Measurements from ENCODE around the gene DCC. TPM values are rescaled to one million over a fixed set of nuclear protein-coding genes. Genes with fewer than 3 reads are reported as not detected.

DCC gene
- total RNA-seq, 1 experiment from 2014 or later, result not detected

DNA sequence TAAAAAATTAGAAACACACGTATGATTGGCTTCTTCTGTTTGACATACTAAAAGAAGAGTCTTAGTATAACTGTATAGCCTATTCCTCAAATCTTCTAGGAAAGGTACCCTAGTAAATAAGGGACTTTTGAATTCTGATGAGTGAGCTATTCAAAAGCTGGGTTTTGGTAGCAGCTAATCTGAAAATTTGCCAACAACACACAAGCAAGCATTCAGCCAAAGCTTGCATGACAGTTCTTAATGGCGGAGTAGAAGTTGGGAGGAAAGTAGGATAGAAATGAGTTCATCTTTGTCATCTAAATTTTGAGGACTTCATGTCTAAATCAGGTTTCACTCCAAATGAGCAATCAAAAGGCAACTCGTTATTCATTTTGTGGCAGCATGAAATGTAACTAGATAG, 1071.5 kb downstream of the DCC start:
- DNase-seq, result no peak
- no peak overlapping the region for H3K4me3 ChIP-seq (ENCODE audit: low read length)
- no peaks in the 10 kb centered on the region for H3K79me2 ChIP-seq (ENCODE audit: low read length)
- H3K9me2 ChIP-seq (replicated peaks; ENCODE audit: insufficient read depth, low read length), result no peaks in the 10 kb centered on the region; the same call in 1 of the 2 replicates
- no peak overlapping the region for H3K9ac ChIP-seq (ENCODE audit: low read length)
- H3K4me2 ChIP-seq (ENCODE audit: low read depth, low read length, poor library complexity, severe bottlenecking), result no peak overlapping the region
- no peak overlapping the region for H3K27ac ChIP-seq (ENCODE audit: low read length)
- no peaks in the 10 kb centered on the region for H3K4me1 ChIP-seq (ENCODE audit: low read length)
- H3K36me3 ChIP-seq (ENCODE audit: insufficient read depth, low read length), result no peaks in the 10 kb centered on the region
- H3K9me3 ChIP-seq (ENCODE audit: low read length), result no peaks in the 10 kb centered on the region
- no peaks in the 10 kb centered on the region for H4K20me1 ChIP-seq (ENCODE audit: insufficient read depth, low read depth, low read length)
- 0 out of 2 replicates have a peak, but pooled peaks cover 2% of the 10 kb centered on the region for H3K27me3 ChIP-seq (ENCODE audit: low read length)
- no peak overlapping the region for H2AFZ ChIP-seq (ENCODE audit: low read length)

DNA sequence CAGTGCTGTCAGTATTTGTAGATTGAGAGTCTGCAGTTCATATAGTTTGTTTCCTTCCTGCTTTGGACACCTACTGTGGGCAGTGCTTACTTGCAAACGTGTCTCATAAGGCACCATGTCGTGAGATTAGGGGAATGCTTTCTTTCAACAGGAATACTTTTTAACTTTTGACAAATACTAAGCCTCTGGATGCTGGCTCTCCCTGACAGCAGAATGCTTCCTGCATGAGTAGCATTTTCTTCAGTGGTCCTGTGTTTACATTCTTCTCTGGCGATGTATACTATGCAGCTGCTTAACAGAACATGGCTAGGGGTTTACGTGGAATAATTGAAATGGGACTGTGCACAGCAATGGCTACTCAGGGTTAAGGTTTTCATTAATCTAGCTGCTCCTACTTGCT, 1077.0 kb downstream of the DCC start:
- Histone ChIP-seq H3K4me3 (ENCODE audit: low read length) (no peak overlapping the region), H3K9me2 (replicated peaks; ENCODE audit: insufficient read depth, low read length) (no peaks in the 10 kb centered on the region), H3K9me3 (ENCODE audit: low read length) (no peaks in the 10 kb centered on the region), H3K27me3 (ENCODE audit: low read length) (no peaks in the 10 kb centered on the region), H3K36me3 (ENCODE audit: insufficient read depth, low read length) (no peaks in the 10 kb centered on the region), H3K9ac (ENCODE audit: low read length) (no peak overlapping the region), H2AFZ (ENCODE audit: low read length) (no peak overlapping the region), H3K27ac (ENCODE audit: low read length) (no peak overlapping the region), H3K4me2 (ENCODE audit: low read depth, low read length, poor library complexity, severe bottlenecking) (no peak overlapping the region), H3K79me2 (ENCODE audit: low read length) (no peaks in the 10 kb centered on the region), H4K20me1 (ENCODE audit: insufficient read depth, low read depth, low read length) (no peaks in the 10 kb centered on the region), H3K4me1 (ENCODE audit: low read length) (no peaks in the 10 kb centered on the region)
- no peak for DNase-seq

DNA sequence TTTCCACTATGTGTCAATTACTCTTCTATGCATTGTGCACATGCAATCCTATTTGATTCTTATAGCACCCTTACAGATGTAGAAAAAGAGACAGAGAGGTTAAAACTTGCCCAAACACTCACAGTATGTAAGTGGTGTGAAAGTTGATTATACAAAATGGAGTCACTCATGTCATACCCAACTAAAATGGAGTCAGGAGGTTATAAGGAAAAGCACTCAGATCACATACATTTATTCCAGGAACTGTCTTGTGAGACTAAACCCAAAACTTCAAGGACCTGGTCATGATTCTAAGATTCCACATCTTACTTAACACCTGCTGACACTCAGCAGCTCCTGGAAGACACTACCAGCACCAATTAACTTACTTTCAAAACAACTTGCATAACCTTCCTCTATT, 1081.9 kb downstream of the DCC start:
- Histone ChIP-seq H3K36me3 (ENCODE audit: insufficient read depth, low read length) (no peaks in the 10 kb centered on the region), H3K27me3 (ENCODE audit: low read length) (no peaks in the 10 kb centered on the region), H4K20me1 (ENCODE audit: insufficient read depth, low read depth, low read length) (no peaks in the 10 kb centered on the region), H3K4me2 (ENCODE audit: low read depth, low read length, poor library complexity, severe bottlenecking) (no peak overlapping the region), H3K4me3 (ENCODE audit: low read length) (no peak overlapping the region), H3K9me2 (replicated peaks; ENCODE audit: insufficient read depth, low read length) (no peaks in the 10 kb centered on the region), H3K27ac (ENCODE audit: low read length) (no peak overlapping the region), H3K9me3 (ENCODE audit: low read length) (no peaks in the 10 kb centered on the region), H3K9ac (ENCODE audit: low read length) (no peak overlapping the region), H3K79me2 (ENCODE audit: low read length) (no peaks in the 10 kb centered on the region), H3K4me1 (ENCODE audit: low read length) (no peaks in the 10 kb centered on the region), H2AFZ (ENCODE audit: low read length) (no peak overlapping the region)
- no peak for DNase-seq

DNA sequence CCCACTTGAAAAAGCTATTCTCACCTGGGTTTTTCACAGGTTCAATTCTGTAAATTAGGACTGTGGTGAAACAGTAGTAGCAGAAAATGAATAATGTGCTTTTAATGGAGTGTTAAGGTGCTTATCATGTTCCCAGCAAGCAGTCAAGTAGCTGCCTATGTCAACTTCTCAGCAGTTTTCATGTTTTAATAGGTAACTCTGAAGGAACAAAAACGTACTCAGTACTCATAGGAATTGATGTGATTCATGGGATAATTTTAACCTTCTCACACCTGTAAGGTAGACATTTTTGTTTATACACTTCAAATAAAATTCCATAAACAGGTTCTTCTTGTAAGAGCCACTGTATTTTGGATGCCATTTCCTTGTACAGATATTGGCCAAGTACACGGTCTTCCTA, 1082.9 kb downstream of the DCC start:
- Histone ChIP-seq H2AFZ (ENCODE audit: low read length) (no peak overlapping the region), H4K20me1 (ENCODE audit: insufficient read depth, low read depth, low read length) (no peaks in the 10 kb centered on the region), H3K27ac (ENCODE audit: low read length) (no peak overlapping the region), H3K4me2 (ENCODE audit: low read depth, low read length, poor library complexity, severe bottlenecking) (no peak overlapping the region), H3K36me3 (ENCODE audit: insufficient read depth, low read length) (no peaks in the 10 kb centered on the region), H3K9me3 (ENCODE audit: low read length) (no peaks in the 10 kb centered on the region), H3K4me1 (ENCODE audit: low read length) (no peaks in the 10 kb centered on the region), H3K9me2 (replicated peaks; ENCODE audit: insufficient read depth, low read length) (no peaks in the 10 kb centered on the region), H3K27me3 (ENCODE audit: low read length) (no peaks in the 10 kb centered on the region), H3K9ac (ENCODE audit: low read length) (no peak overlapping the region), H3K4me3 (ENCODE audit: low read length) (no peak overlapping the region), H3K79me2 (ENCODE audit: low read length) (no peaks in the 10 kb centered on the region)
- no peak for DNase-seq

DNA sequence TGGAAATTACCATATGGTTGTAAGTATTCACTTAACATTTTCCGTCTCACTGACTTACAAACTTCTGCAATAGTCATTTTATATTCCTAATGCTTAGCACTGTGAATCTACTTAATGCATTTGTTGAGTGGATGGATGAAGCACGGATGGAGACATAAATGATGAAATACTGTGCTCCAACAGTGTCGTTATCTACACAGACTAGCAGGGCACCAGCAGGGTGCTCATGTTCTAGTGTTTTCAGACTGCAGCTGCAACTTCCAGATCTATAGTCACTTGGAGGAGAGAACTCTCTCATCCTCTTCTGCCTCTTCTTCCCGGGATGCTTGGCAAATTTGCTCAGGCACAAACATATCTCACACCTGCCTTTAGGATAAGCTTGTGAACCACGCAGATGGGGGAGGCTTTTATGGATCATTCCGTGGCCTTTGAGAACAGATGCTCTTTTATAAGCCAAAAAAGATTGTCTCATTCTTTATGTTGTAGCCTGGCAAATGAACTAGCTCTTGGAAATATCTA, 1086.7 kb downstream of the DCC start:
- H3K9me3 ChIP-seq (ENCODE audit: low read length), result no peaks in the 10 kb centered on the region
- H3K9ac ChIP-seq (ENCODE audit: low read length), result no peak overlapping the region
- H3K4me2 ChIP-seq (ENCODE audit: low read depth, low read length, poor library complexity, severe bottlenecking), result no peak overlapping the region
- no peaks in the 10 kb centered on the region for H3K27me3 ChIP-seq (ENCODE audit: low read length)
- H3K4me1 ChIP-seq (ENCODE audit: low read length), result no peaks in the 10 kb centered on the region
- H3K79me2 ChIP-seq (ENCODE audit: low read length), result no peaks in the 10 kb centered on the region
- no peak overlapping the region for H2AFZ ChIP-seq (ENCODE audit: low read length)
- no peaks in the 10 kb centered on the region for H3K36me3 ChIP-seq (ENCODE audit: insufficient read depth, low read length)
- no peak for DNase-seq
- H3K9me2 ChIP-seq (replicated peaks; ENCODE audit: insufficient read depth, low read length), result no peaks in the 10 kb centered on the region
- H3K4me3 ChIP-seq (ENCODE audit: low read length), result no peak overlapping the region
- H4K20me1 ChIP-seq (ENCODE audit: insufficient read depth, low read depth, low read length), result no peaks in the 10 kb centered on the region
- no peak overlapping the region for H3K27ac ChIP-seq (ENCODE audit: low read length)

DNA sequence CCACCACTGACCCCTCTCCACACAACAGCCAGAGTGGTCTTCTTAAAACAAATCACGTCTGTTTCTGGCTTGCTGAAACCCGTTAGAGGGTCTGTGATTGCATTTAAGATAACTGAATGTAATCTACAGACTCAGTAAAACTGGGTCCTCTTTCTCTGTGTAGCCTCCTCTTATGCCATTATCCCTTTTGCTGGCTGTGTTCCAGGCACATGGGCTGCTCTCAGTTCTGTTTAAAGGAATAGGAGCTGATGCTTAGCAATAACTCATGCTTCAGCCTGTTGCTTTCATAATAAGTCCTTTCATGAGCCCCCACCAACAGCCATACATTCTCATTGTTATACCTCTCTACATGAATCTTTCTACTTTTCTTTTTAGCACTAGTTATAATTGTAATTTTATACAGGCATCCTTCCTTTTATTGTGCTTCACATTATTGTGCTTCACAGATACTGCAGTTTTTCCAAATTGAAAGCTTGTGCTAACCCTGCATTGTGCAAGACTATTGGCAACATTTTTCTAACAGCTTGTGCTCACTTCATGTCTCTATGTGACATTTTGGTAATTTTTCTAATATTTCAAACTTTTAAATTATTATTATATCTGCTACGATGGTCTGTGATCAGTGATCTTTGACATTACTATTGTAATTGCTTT, 1101.9 kb downstream of the DCC start:
- Histone ChIP-seq H3K79me2 (ENCODE audit: low read length) (no peaks in the 10 kb centered on the region), H4K20me1 (ENCODE audit: insufficient read depth, low read depth, low read length) (no peaks in the 10 kb centered on the region), H3K27me3 (ENCODE audit: low read length) (no peaks in the 10 kb centered on the region), H3K36me3 (ENCODE audit: insufficient read depth, low read length) (no peaks in the 10 kb centered on the region), H3K27ac (ENCODE audit: low read length) (no peak overlapping the region), H3K4me1 (ENCODE audit: low read length) (no peaks in the 10 kb centered on the region), H3K9ac (ENCODE audit: low read length) (no peak overlapping the region), H3K9me3 (ENCODE audit: low read length) (peaks cover 4% of the 10 kb centered on the region; the same call in 1 of the 2 replicates), H3K4me3 (ENCODE audit: low read length) (no peak overlapping the region), H3K9me2 (replicated peaks; ENCODE audit: insufficient read depth, low read length) (no peaks in the 10 kb centered on the region), H2AFZ (ENCODE audit: low read length) (no peak overlapping the region), H3K4me2 (ENCODE audit: low read depth, low read length, poor library complexity, severe bottlenecking) (no peak overlapping the region)
- DNase-seq, result no peak

DNA sequence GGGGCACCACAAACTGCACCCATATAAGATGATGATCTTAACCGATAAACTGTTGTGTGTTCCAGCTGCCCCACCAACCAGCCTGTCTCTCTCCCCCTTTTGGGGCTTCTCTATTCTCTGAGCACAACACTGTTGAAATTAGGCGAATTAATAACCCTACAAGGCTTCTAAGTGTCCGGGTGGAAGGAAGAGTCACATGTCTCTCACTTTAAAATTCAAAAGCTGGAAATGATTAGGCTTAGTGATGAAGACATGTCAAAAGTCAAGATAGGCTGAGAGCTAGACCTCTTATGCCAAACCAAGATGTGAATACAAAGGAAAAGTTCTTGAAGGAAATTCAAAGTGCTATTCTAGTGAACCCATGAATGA, 1102.4 kb downstream of the DCC start:
- H3K4me3 ChIP-seq (ENCODE audit: low read length), result no peak overlapping the region
- H3K4me2 ChIP-seq (ENCODE audit: low read depth, low read length, poor library complexity, severe bottlenecking), result no peak overlapping the region
- H3K36me3 ChIP-seq (ENCODE audit: insufficient read depth, low read length), result no peaks in the 10 kb centered on the region

DNA sequence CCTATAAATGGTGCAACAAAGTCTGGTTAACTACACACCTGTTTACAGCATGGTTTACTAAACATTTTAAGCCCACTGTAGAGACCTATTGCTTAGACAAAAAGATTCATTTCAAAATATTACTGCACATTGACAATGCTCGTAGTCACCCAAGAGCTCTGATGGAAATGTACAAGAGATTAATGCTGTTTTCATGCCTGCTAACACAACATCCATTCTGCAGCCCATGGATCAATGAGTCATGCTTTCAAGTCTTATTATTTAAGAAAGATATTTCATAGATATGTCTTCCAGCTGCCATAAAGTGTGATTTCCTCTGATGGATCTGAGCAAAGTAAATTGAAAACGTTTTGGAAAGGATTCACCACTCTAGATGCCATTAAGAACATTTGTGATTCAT, 1103.3 kb downstream of the DCC start:
- no peaks in the 10 kb centered on the region for H3K27me3 ChIP-seq (ENCODE audit: low read length)
- H3K36me3 ChIP-seq (ENCODE audit: insufficient read depth, low read length), result no peaks in the 10 kb centered on the region
- no peaks in the 10 kb centered on the region for H3K4me1 ChIP-seq (ENCODE audit: low read length)
- no peak overlapping the region for H3K27ac ChIP-seq (ENCODE audit: low read length)
- no peaks in the 10 kb centered on the region for H3K9me2 ChIP-seq (replicated peaks; ENCODE audit: insufficient read depth, low read length)
- no peak overlapping the region for H3K9ac ChIP-seq (ENCODE audit: low read length)
- H3K9me3 ChIP-seq (ENCODE audit: low read length), result no peaks in the 10 kb centered on the region
- H3K4me3 ChIP-seq (ENCODE audit: low read length), result no peak overlapping the region
- H3K79me2 ChIP-seq (ENCODE audit: low read length), result no peaks in the 10 kb centered on the region
- H2AFZ ChIP-seq (ENCODE audit: low read length), result no peak overlapping the region
- no peak for DNase-seq
- H4K20me1 ChIP-seq (ENCODE audit: insufficient read depth, low read depth, low read length), result no peaks in the 10 kb centered on the region
- no peak overlapping the region for H3K4me2 ChIP-seq (ENCODE audit: low read depth, low read length, poor library complexity, severe bottlenecking)

More for the DNA sequence above, 1102.4 kb downstream of the DCC start:
- no peaks in the 10 kb centered on the region for H3K4me1 ChIP-seq (ENCODE audit: low read length)
- DNase-seq, result no peak
- no peak overlapping the region for H3K27ac ChIP-seq (ENCODE audit: low read length)
- H3K9me2 ChIP-seq (replicated peaks; ENCODE audit: insufficient read depth, low read length), result no peaks in the 10 kb centered on the region
- no peaks in the 10 kb centered on the region for H3K79me2 ChIP-seq (ENCODE audit: low read length)
- no peaks in the 10 kb centered on the region for H4K20me1 ChIP-seq (ENCODE audit: insufficient read depth, low read depth, low read length)
- H3K9me3 ChIP-seq (ENCODE audit: low read length), result peaks cover 4% of the 10 kb centered on the region; the same call in 1 of the 2 replicates
- H3K9ac ChIP-seq (ENCODE audit: low read length), result no peak overlapping the region
- H2AFZ ChIP-seq (ENCODE audit: low read length), result no peak overlapping the region
- H3K27me3 ChIP-seq (ENCODE audit: low read length), result no peaks in the 10 kb centered on the region
